Activated CD8-positive, alpha-beta memory T cell treated with anti-CD3 and anti-CD28 coated beads for 4 hours (primary cell): ENCODE measurements around the gene PACS2.

Source experiments
- DNase-seq, 2 donors: peaks; one replicate each; pipeline ENCODE4 v3.0.0-alpha.2; 2020; ENCODE audit warnings: low read depth in 2 of 2

The PACS2 gene

GRCh38 chr14:105421723-105422615, 107.4 kb downstream of the PACS2 start:
- no peak for DNase-seq

DNA sequence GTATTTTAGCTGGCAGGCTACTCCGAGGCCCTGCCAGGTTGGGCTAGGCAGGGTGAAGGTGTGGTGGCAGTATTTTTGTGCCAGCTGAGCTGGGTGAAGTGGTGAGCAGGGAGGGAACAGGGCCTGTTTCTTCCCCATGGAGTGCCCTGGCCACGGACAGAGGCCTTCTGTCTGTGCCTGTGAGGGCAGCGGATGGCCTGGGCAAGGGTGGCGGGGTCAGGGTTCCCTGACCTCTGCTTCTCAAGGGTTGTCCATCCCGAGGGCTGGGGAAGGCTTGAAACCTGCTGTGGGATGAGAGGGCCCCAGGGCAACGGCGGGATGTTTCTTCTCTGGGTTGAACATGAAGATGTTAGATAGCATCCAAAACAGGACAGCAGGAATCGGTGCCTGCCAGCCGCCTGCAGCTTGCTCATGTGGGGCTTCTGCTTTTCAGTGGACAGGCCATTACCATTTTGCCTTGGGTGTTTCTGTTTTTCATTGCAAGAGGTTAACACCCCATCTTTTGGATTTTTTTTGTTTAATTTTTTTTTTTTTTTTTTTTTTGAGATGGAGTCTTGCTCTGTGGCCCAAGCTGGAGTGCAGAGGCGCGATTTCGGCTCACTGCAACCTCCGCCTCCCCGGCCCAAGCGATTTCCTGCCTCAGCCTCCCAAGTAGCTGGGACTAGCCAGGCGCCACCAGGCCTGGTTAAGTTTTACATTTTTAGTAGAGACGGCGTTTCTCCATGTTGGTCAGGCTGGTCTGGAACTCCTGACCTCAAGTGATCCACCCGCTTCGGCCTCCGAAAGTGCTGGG, 108.3 kb downstream of the PACS2 start:
- DNase-seq = no peak

GRCh38 chr14:105423488-105424195, 109.1 kb downstream of the PACS2 start:
- DNase-seq = no peak

DNA sequence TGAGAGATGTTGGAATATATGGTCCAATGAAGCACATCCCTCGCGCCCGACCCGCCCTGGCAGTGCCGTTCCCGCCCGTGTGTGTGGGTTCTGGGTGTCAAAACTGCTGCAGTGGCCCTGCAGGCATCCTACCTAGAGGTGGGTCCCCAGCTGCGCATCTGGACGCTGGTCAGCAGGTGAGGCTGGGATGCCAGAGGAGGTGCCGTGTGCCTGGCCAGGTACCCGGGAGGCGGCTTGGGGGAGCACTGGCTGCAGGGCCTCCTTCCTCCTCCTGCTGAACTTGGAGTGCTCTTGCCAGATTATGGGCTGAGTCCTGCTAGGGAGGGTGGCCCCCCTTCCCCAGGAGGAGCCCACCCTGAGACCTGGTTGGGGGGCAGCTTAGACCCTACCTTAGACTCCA, 110.3 kb downstream of the PACS2 start:
- DNase-seq = no peak

DNA sequence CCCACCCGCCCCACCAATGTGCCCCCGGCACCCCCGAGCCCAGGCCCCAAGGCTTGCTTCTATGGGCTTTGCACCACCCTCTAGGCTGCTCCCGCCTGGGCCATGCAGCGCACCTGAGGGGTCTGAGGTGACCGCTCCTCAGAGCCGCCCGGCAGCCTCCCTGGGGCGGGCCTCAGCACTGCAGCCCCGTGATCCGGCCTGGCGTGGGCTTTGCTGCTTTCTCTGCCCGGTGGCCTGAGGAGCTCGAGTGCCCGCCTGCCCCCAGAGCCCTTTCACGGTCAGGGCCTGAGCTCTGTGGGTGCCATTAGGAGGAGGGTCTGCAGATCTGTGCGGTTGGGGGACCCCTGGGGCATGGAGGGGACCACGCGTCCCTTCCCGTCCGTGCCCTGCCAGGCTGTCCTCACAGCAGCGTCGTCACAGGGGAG, 111.3 kb downstream of the PACS2 start:
- no peak for DNase-seq

DNA sequence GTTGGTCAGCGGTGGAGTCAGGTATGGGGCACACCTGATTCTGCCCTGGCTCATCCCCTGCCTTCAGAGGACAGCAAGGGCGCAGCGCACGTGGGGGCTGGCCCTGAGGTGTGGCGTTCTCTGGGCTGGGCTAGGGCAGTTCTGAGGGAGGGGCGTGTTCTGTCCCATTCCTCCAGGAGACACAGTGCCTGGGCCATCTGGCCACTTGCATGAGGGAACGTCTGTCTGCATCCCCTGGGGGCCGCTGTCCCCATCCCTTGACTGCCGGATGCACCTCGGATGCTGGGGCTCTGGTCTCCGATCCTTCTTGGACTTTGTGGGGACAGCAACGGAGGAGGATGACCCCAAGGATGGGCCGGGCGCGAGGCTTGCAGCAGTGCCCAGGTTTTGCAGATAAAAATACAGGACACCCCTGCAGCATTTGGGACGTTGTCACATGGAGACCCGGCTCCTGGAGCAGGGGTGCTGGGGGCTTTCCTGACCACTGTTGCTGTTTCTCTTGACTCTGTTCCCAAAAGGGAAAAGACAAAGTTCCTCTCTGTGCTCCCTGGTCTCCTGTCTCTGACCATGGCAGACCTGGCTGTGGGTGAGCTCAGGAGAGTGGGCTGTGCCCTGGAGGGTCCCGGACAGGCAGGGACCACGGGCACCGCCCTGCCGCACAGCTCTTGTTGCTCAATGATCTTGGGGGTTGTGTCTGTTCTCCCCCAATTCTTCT, 112.0 kb downstream of the PACS2 start:
- DNase-seq = no peak

DNA sequence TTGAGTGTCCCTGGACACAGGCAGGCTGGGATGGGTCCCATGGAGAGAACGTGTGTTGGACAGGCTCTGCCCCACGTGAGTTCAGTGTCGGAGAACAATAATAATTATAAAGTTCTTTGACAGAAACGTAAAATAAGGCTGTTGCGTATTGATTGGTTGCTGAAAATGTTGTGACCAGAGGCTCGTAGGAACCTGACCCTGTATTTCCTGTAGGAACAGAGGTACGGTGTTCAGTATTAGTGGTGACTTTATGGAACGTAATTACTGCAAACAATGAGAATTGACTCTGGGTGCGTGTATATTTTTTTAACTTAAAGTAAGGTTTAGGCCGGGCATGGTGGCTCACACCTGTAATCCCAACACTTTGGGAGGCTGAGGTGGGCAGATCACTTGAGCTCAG, 112.9 kb downstream of the PACS2 start:
- DNase-seq = no peak

GRCh38 chr14:105427936-105428485, 113.5 kb downstream of the PACS2 start:
- no peak for DNase-seq

GRCh38 chr14:105430042-105430441, 115.5 kb downstream of the PACS2 start:
- DNase-seq = no peak

DNA sequence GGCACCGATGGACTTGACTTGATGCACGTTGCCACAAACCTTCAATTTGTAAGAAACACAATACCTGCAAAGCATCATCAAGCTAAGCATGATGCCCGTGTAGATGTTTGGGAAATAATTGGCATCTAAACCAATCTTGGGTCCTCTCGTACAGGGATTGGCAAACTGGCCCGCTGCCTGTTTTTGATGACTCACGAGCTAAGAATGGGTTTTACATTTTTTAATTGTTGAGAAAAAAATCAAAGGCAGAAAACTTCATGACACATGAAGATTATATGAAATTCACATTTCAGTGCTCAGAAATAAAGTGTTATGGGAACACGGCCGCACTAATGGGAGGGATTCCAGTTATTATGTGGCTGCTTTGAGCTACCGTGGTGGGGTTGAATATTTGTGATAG, 116.0 kb downstream of the PACS2 start:
- no peak for DNase-seq

GRCh38 chr14:105431256-105431655, 116.7 kb downstream of the PACS2 start:
- no peak for DNase-seq

GRCh38 chr14:105432657-105433056, 118.1 kb downstream of the PACS2 start:
- no peak for DNase-seq

DNA sequence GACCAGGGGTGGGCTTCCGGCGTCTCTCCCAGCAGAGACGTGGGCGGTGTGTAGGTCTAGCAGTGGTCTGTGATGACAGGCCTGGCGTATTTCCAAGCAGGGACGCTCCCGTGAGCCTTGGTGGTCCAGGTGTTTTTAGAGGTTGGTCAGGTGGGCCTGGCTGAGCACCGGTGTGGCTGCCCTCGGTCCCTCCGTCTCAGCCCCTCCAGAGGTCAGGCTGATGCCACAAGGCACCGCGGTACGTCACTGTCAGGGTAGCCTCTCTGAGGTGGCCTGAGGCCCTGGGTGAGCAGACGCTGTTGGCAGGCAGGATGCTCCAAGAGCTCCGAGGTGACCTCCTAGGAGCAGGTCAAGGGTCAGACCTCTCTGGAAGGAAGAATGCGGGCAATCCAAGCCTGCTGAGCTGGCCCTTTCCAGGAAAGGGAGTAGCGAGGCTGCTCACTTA, 118.6 kb downstream of the PACS2 start:
- no peak for DNase-seq

DNA sequence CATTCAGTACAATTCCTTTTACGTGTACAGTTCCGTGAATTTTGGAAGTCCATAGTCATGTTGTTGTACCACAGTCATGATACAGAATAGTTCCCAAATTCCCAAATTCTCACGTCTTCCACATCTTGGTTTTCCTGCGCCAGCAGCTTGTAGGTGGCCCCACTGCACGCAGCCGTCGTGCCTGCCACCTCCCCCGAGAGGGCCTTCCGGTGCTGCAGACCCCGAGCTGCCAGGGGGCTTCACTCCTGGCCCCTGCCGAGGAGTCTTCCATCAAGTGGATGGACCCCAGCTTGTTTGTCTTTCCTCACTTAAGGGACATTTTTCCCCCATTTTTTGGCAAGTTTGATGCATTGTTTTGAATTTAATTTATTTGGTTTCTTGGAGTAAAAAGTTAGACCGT, 121.9 kb downstream of the PACS2 start:
- no peak for DNase-seq

GRCh38 chr14:105436891-105437722, 122.6 kb downstream of the PACS2 start:
- no peak for DNase-seq

DNA sequence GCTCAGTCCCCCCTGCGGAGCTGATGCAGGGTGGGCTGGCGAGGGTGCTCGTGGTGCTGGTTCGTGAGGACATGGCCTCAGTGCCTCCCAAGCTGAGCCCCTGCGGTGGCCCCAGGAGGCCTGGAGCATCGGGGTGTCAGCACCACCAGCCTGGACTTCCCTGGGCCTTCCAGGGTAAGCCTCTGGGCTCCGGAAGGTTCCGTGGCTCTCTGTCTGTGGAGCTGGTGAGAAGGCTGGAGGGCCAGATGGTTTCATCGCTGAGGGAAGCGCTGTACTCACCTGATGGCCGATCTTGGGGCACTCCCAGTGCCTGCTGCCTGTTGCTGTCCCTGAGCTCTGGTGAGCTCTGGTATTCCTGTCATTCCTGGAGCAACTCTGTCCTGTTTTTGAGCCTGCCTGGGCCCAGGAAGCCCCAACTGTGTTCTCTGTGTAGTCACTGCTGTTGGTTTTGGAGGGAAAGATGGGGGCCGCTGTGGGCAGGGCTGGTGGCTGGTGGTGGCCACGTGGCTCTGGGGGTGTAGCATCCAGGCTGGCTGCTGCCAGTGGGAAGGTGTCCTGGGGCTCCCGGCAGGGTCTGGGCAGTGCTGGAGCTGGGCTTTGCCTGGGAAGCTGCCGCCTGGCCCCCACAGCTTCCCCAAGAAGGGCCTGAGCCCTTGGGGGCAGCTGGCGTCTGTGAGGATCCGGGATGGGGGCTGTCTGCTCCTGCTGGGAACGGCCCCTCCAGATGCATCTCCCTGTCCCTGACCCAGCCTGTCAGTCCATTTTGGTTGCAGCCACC, 123.4 kb downstream of the PACS2 start:
- DNase-seq = no peak

GRCh38 chr14:105439179-105439578, 124.6 kb downstream of the PACS2 start:
- DNase-seq = no peak

- DNase-seq = no peak
Observed at GRCh38 chr14:105439710-105440553, 125.4 kb downstream of the PACS2 start.

DNA sequence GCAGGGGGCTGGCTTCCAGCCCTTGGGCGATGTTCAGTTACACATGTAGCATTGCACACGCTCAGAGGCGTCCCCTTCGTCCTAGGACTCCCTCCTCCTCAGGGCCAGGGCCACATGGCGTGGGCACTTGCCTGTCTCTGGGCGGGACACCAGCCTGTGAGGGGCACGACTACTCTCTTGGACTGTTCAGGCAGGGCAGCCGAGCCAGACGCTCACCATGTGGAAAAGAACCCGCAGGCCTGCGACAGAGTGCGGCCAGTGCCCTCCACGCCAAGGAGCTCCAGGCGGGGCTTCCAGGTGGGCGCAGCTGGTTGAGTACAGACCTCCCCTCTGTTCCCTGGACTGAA, 126.0 kb downstream of the PACS2 start:
- no peak for DNase-seq
